HL-60 (cell line): ENCODE measurements around the gene SLC4A8.

ENCODE experiments used
- DNase-seq, 2 experiments: peaks; one replicate each; pipeline ENCODE4 v3.0.0-alpha.2; 2010 to 2020; ENCODE audit warnings: low read depth in 1 of 2, low spot score in 1 of 2
- H3K27ac ChIP-seq: fragments of 250-450 bp; sonication (Bioruptor Pico); replicated peaks from 2 replicates; pipeline ENCODE4 v1.5.1; 2020; ENCODE audit warnings: mild to moderate bottlenecking, moderate library complexity
- H3K27me3 ChIP-seq: fragments of 250-450 bp; sonication (Bioruptor Pico); 2 replicates; pipeline ENCODE4 v1.5.1; 2021; ENCODE audit warnings: mild to moderate bottlenecking, moderate library complexity; ENCODE audit not compliant: insufficient read depth, poor library complexity, severe bottlenecking
- H3K4me3 ChIP-seq: replicated peaks from 2 replicates; pipeline ENCODE4 v1.5.1; 2011; ENCODE audit warnings: mild to moderate bottlenecking, control low read depth, low read length; ENCODE audit not compliant: insufficient read depth
- GABPA ChIP-seq: IDR thresholded peaks from 2 replicates; pipeline ENCODE4 v1.6.1; 2012; ENCODE audit warnings: low read depth
- POLR2AphosphoS5 ChIP-seq: IDR thresholded peaks from 2 replicates; pipeline ENCODE4 v1.6.1; 2012; ENCODE audit warnings: low read depth
- SPI1 ChIP-seq: IDR thresholded peaks from 2 replicates; pipeline ENCODE4 v1.6.1; 2012; ENCODE audit warnings: low read depth, mild to moderate bottlenecking, borderline replicate concordance
- TF ChIP-seq, protein P1 (sequence below): IDR thresholded peaks from 2 replicates; pipeline ENCODE4 v1.6.1; 2012; ENCODE audit warnings: low read depth; ENCODE audit not compliant: insufficient replicate concordance
- TF ChIP-seq, protein P2 (sequence below): IDR thresholded peaks from one replicate; pipeline ENCODE4 v1.5.1; 2011; ENCODE audit warnings: low read length, control low read depth, inconsistent platforms; ENCODE audit not compliant: insufficient read depth

SLC4A8 gene

DNA sequence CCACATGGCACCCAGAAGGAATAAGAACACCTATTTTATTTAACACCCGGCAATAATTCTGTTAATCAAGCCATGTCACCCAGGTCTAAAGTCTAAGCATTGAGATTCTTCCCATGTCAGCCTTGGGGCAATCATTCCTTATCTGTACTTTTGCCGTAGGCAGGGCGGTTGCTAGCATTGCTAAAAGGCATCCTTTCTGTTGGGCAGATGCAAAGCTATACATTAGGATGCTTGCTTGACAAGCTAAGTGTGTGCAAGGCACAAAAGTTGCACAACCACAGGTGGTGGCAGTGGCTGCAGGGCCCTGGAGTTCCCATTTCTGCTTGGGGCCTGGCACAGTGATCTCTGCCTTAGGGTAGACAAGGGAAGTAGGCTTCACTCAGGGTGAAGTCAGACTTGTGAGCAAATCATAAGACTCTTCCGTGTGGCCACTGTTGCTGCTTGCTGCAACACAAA is 20.9 kb upstream of the SLC4A8 start:
- peak; percentile 79 to 99 for DNase-seq
- TF ChIP-seq POLR2AphosphoS5 (peak; percentile 89), SPI1 (peak; percentile 95), GABPA (no peak; the same call in 1 of the 2 replicates)
- TF ChIP-seq, protein P1, sequence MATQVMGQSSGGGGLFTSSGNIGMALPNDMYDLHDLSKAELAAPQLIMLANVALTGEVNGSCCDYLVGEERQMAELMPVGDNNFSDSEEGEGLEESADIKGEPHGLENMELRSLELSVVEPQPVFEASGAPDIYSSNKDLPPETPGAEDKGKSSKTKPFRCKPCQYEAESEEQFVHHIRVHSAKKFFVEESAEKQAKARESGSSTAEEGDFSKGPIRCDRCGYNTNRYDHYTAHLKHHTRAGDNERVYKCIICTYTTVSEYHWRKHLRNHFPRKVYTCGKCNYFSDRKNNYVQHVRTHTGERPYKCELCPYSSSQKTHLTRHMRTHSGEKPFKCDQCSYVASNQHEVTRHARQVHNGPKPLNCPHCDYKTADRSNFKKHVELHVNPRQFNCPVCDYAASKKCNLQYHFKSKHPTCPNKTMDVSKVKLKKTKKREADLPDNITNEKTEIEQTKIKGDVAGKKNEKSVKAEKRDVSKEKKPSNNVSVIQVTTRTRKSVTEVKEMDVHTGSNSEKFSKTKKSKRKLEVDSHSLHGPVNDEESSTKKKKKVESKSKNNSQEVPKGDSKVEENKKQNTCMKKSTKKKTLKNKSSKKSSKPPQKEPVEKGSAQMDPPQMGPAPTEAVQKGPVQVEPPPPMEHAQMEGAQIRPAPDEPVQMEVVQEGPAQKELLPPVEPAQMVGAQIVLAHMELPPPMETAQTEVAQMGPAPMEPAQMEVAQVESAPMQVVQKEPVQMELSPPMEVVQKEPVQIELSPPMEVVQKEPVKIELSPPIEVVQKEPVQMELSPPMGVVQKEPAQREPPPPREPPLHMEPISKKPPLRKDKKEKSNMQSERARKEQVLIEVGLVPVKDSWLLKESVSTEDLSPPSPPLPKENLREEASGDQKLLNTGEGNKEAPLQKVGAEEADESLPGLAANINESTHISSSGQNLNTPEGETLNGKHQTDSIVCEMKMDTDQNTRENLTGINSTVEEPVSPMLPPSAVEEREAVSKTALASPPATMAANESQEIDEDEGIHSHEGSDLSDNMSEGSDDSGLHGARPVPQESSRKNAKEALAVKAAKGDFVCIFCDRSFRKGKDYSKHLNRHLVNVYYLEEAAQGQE, result peak; percentile 52
- TF ChIP-seq, protein P2, sequence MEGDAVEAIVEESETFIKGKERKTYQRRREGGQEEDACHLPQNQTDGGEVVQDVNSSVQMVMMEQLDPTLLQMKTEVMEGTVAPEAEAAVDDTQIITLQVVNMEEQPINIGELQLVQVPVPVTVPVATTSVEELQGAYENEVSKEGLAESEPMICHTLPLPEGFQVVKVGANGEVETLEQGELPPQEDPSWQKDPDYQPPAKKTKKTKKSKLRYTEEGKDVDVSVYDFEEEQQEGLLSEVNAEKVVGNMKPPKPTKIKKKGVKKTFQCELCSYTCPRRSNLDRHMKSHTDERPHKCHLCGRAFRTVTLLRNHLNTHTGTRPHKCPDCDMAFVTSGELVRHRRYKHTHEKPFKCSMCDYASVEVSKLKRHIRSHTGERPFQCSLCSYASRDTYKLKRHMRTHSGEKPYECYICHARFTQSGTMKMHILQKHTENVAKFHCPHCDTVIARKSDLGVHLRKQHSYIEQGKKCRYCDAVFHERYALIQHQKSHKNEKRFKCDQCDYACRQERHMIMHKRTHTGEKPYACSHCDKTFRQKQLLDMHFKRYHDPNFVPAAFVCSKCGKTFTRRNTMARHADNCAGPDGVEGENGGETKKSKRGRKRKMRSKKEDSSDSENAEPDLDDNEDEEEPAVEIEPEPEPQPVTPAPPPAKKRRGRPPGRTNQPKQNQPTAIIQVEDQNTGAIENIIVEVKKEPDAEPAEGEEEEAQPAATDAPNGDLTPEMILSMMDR, result no peak
- Histone ChIP-seq H3K27ac (peak overlapping the region; percentile 45), H3K27me3 (no peaks in the 10 kb centered on the region), H3K4me3 (no peak overlapping the region)

DNA sequence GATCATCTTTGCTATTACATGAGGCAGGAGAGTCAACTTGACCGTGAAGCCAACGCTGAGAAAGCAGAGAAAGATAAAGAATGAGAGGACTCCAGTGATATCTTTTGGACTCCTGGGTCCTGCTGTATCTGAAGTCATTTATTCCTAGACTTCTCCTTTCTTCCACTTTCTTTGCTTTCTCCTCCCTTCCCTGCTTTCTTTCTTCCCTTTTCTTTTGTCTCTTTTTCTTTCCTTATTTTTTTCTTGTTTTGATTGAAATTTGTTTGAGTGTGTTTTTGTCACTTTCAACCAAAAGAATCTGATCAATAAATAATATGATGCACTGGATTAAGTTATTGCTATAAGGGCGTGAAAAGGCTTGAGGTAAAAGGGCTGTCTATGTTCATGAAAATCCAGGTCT is 20.0 kb upstream of the SLC4A8 start:
- Histone ChIP-seq H3K27ac (no peak overlapping the region), H3K27me3 (no peaks in the 10 kb centered on the region), H3K4me3 (no peak overlapping the region)
- no peak for DNase-seq
- TF ChIP-seq POLR2AphosphoS5, result no peak
- TF ChIP-seq, protein P1, result no peak

DNA sequence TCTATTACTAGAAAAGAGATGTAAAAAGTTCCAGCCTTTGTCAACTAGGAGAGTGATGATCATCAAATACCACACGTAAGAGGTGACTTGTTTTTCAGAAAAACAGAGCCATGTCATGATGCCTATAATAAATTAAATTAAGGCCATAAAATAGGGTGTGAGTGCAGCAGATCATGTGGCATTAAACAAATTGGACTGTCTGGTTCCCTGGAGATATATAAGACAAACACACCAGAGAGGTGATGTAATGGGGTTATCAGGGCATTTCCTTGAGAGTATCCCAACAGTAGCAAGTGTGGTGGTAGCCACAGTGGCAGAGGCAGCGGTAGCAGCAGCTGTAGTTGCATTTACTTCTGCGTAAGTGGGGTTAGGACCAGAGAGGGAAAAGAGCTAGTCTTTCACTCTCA is 18.8 kb upstream of the SLC4A8 start:
- TF ChIP-seq POLR2AphosphoS5 (no peak), GABPA (no peak), SPI1 (no peak)
- TF ChIP-seq, protein P2, result no peak
- TF ChIP-seq, protein P1, result no peak
- no peak for DNase-seq
- Histone ChIP-seq H3K27ac (no peak overlapping the region), H3K4me3 (no peak overlapping the region), H3K27me3 (no peaks in the 10 kb centered on the region)

DNA sequence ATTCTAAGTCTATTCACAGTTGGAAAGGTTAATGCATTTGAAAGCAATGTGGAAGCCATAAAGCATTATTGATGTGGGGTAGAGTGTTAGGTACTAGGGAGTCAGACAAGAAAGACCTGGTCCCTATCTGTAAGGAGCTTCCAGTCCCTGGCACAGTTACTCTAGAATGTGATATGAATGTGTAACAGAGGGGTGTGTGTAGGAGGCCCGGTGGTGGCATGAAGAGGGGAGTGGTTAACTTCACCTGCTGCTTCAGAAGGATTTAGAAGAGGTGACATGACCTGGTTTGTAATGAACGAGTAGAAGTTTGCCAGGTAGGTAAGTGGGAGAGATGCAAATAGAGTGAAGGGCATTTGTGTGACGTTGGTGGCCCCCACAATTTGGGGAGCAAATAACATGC is 18.3 kb upstream of the SLC4A8 start:
- TF ChIP-seq SPI1, result no peak
- TF ChIP-seq, protein P1, result no peak
- no peak for TF ChIP-seq GABPA
- no peak for TF ChIP-seq POLR2AphosphoS5
- TF ChIP-seq, protein P2, result no peak
- no peak overlapping the region for H3K27ac ChIP-seq
- no peak for DNase-seq
- H3K4me3 ChIP-seq, result no peak overlapping the region
- no peaks in the 10 kb centered on the region for H3K27me3 ChIP-seq
